Measurements from ENCODE around the gene MCCD1. TPM values are rescaled to one million over a fixed set of nuclear protein-coding genes. Genes with fewer than 3 reads are reported as not detected.
"Not testable (repeated sequence)": the region's sequence is repeated elsewhere in the genome, so short reads cannot be mapped to it uniquely, and the experiment has no call there.

The MCCD1 gene
- total RNA-seq, 1 experiment from 2014 or later, result not detected

DNA sequence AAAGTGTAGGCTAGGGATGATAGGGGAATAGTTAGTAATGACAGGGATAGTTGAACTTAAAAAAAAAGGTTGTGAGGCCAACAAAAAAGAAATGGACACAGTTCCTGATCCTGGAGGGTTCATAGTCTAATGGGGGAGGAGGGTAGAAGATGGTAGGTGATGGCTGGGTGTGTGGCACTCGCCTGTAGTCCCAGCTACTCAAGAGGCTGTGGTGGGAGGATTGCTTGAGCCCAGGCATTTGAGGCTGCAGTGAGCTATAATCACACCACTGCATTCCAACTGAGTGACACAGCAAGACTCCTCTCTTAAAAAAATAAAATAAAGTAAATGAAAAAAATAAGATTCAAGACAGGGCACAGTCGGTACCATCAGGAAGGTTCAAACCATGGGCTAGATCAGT is 33.2 kb upstream of the MCCD1 start:
- H3K27me3 Mint-ChIP-seq (ENCODE audit: low read depth), result peaks cover 55% of the 10 kb centered on the region
- no peak overlapping the region for H3T11ph ChIP-seq (ENCODE audit: low read length)
- no peak overlapping the region for H3K23ac ChIP-seq (ENCODE audit: insufficient read length, low read depth, low read length)
- peaks cover 45 to 46% of the 10 kb centered on the region in 2 experiments for H3K4me1 Mint-ChIP-seq
- no peak overlapping the region for H4K91ac ChIP-seq (ENCODE audit: insufficient read length, low read depth, low read length)
- no peak overlapping the region for H3K56ac ChIP-seq (ENCODE audit: insufficient read length, low read depth, low read length)
- H4K8ac ChIP-seq (replicated peaks; ENCODE audit: insufficient read length, low read depth, low read length), result no peak overlapping the region
- no peak overlapping the region for H3K18ac ChIP-seq (ENCODE audit: insufficient read length, low read depth, low read length)
- no peaks in the 10 kb centered on the region for H4K20me1 ChIP-seq (ENCODE audit: control insufficient read depth, insufficient read depth, insufficient read length)
- no peak for TF ChIP-seq CTCF (conservative IDR thresholded peaks at IDR 0.05)
- H3K23me2 ChIP-seq (ENCODE audit: insufficient read length, low read depth, low read length, poor library complexity, severe bottlenecking), result peaks cover 16% of the 10 kb centered on the region
- no peaks in the 10 kb centered on the region; a peak in 2 of 5 replicates for H3K9me3 Mint-ChIP-seq
- no peak overlapping the region for H3K27ac Mint-ChIP-seq
- H3K9me3 ChIP-seq (ENCODE audit: control insufficient read depth, low read depth, low read length), result no peaks in the 10 kb centered on the region
- no peak overlapping the region for H2BK20ac ChIP-seq (ENCODE audit: low read depth, low read length, poor library complexity, severe bottlenecking)
- H2BK12ac ChIP-seq (ENCODE audit: insufficient read length, low read depth, low read length), result no peak overlapping the region
- H3K27ac ChIP-seq (ENCODE audit: insufficient read length, low read depth, low read length), result no peak overlapping the region
- H3K27me3 ChIP-seq (ENCODE audit: insufficient read depth, low read length), result no peaks in the 10 kb centered on the region; the same call in 1 of the 2 replicates
- peak overlapping the region; percentile 47 for H3K4me2 ChIP-seq (ENCODE audit: insufficient read depth, insufficient read length, low read length)
- no peaks in the 10 kb centered on the region; the same call in 1 of the 2 replicates for H3K79me2 ChIP-seq (ENCODE audit: insufficient read depth, low read length)
- peak overlapping the region; percentile 76 to 91; a peak in 4 of 5 replicates for H3K4me3 Mint-ChIP-seq
- H4K5ac ChIP-seq (ENCODE audit: insufficient read length, low read depth, low read length), result no peak overlapping the region
- no peak for DNase-seq
- H2AK5ac ChIP-seq (ENCODE audit: insufficient read length, low read length), result no peak overlapping the region
- H3K79me1 ChIP-seq (ENCODE audit: insufficient read depth, low read depth, low read length, poor library complexity, severe bottlenecking), result peaks cover 3% of the 10 kb centered on the region
- WGBS (ENCODE audit: extremely low coverage, insufficient read length, low lambda C conversion rate), result no CpG with 5 or more reads among the region's 2 CpGs
- no peak overlapping the region for H3K14ac ChIP-seq (ENCODE audit: insufficient read depth, low read length)
- peaks cover 0 to 2% (median 0%) of the 10 kb centered on the region in 3 experiments; a peak in 2 of 7 replicates for H3K36me3 Mint-ChIP-seq (ENCODE audit: insufficient read depth in 1 of 3, low read depth in 3 of 3)
- H3K9ac ChIP-seq (ENCODE audit: extremely low read depth, insufficient read length, low read length), result no peak overlapping the region
- peaks cover 5% of the 10 kb centered on the region; the same call in 1 of the 2 replicates for H3K4me1 ChIP-seq (ENCODE audit: insufficient read depth, low read length)
- H2BK5ac ChIP-seq (ENCODE audit: insufficient read length, low read length), result no peak overlapping the region
- H2BK15ac ChIP-seq (ENCODE audit: low read depth, low read length), result no peak overlapping the region
- H3K4ac ChIP-seq (ENCODE audit: low read depth, low read length), result no peak overlapping the region
- no peak overlapping the region for H2AFZ ChIP-seq (ENCODE audit: low read length)
- H2BK120ac ChIP-seq (ENCODE audit: low read depth, low read length, poor library complexity, severe bottlenecking), result no peak overlapping the region

DNA sequence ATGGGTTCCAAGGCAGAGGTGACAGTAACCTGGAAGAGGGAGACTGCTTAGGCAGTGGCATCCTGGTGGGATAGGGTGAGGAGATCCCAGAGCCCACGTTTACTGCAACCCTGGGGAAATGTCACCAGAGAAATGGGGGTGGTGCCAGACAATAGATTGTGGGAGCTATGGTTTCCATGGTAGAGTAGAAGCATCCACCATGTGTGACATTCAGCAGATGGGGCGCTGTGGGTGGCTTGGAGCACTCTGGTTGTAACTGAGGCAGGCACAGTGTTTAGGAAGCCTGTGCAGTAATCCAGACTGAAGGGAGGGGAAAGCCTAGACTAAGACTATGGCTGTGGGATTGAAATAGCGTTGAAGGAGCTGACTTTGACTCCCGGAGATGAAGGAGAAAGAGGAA is 31.9 kb upstream of the MCCD1 start:
- H3K9ac ChIP-seq (ENCODE audit: extremely low read depth, insufficient read length, low read length); H3K4me1 ChIP-seq (ENCODE audit: insufficient read depth, low read length); H2BK15ac ChIP-seq (ENCODE audit: low read depth, low read length); H3K4me2 ChIP-seq (ENCODE audit: insufficient read depth, insufficient read length, low read length); H3K4ac ChIP-seq (ENCODE audit: low read depth, low read length); H2BK12ac ChIP-seq (ENCODE audit: insufficient read length, low read depth, low read length); H2AFZ ChIP-seq (ENCODE audit: low read length); H3K79me1 ChIP-seq (ENCODE audit: insufficient read depth, low read depth, low read length, poor library complexity, severe bottlenecking); H3K14ac ChIP-seq (ENCODE audit: insufficient read depth, low read length); H3K18ac ChIP-seq (ENCODE audit: insufficient read length, low read depth, low read length); H2BK20ac ChIP-seq (ENCODE audit: low read depth, low read length, poor library complexity, severe bottlenecking); H3K27me3 ChIP-seq (ENCODE audit: insufficient read depth, low read length); H3K9me3 Mint-ChIP-seq; H2BK5ac ChIP-seq (ENCODE audit: insufficient read length, low read length); H3K23ac ChIP-seq (ENCODE audit: insufficient read length, low read depth, low read length); H4K5ac ChIP-seq (ENCODE audit: insufficient read length, low read depth, low read length); H2AK5ac ChIP-seq (ENCODE audit: insufficient read length, low read length); H3T11ph ChIP-seq (ENCODE audit: low read length); H3K27ac Mint-ChIP-seq; H4K91ac ChIP-seq (ENCODE audit: insufficient read length, low read depth, low read length); H3K36me3 Mint-ChIP-seq (ENCODE audit: insufficient read depth in 1 of 3, low read depth in 3 of 3); H3K9me3 ChIP-seq (ENCODE audit: control insufficient read depth, low read depth, low read length); H3K79me2 ChIP-seq (ENCODE audit: insufficient read depth, low read length); H3K56ac ChIP-seq (ENCODE audit: insufficient read length, low read depth, low read length); H3K27ac ChIP-seq (ENCODE audit: insufficient read length, low read depth, low read length); H4K8ac ChIP-seq (replicated peaks; ENCODE audit: insufficient read length, low read depth, low read length); DNase-seq; H2BK120ac ChIP-seq (ENCODE audit: low read depth, low read length, poor library complexity, severe bottlenecking); H4K20me1 ChIP-seq (ENCODE audit: control insufficient read depth, insufficient read depth, insufficient read length): not testable (repeated sequence)
- Mint-ChIP-seq H3K4me1 (peaks cover 44 to 47% of the 10 kb centered on the region in 2 experiments), H3K27me3 (ENCODE audit: low read depth) (peaks cover 54% of the 10 kb centered on the region), H3K4me3 (peak overlapping the region; percentile 82 to 95)
- WGBS (ENCODE audit: extremely low coverage, insufficient read length, low lambda C conversion rate), result no CpG with 5 or more reads among the region's 4 CpGs
- H3K23me2 ChIP-seq (ENCODE audit: insufficient read length, low read depth, low read length, poor library complexity, severe bottlenecking), result peaks cover 16% of the 10 kb centered on the region

Data from H9 (cell line).